H1 (cell line): ENCODE results near the gene PDE4D. TPM values are rescaled to one million over a fixed set of nuclear protein-coding genes. Genes with fewer than 3 reads are reported as not detected.

ENCODE experiments used
- BRCA1 ChIP-seq: IDR thresholded peaks from 2 replicates; pipeline ENCODE4 v1.6.1; 2012; ENCODE audit warnings: low read depth, low read length, improper control_type of control experiment
- CBX8 ChIP-seq: fragments of 300-800, 300-1000 bp; sonication (generic); IDR thresholded peaks from 2 replicates; pipeline ENCODE4 v1.7.1; 2016; ENCODE audit warnings: low read depth, low read length, borderline replicate concordance
- HDAC2 ChIP-seq, 2 experiments: fragments of 300-600 bp in 1 of 2; sonication (generic) in 1 of 2; IDR thresholded peaks; 2 replicates each; pipeline ENCODE4 v1.6.1; 2011 to 2012; ENCODE audit warnings: low read depth in 2 of 2, low read length in 2 of 2, mild to moderate bottlenecking in 2 of 2, moderate library complexity in 2 of 2, borderline replicate concordance in 1 of 2, inconsistent platforms in 1 of 2
- RFX5 ChIP-seq: IDR thresholded peaks from 2 replicates; pipeline ENCODE4 v1.6.1; 2011; ENCODE audit warnings: low read depth, low read length, improper control_type of control experiment, borderline replicate concordance
- SP2 ChIP-seq: IDR thresholded peaks from 2 replicates; pipeline ENCODE4 v1.6.1; 2012; ENCODE audit warnings: mild to moderate bottlenecking, low read length, inconsistent platforms
- SRF ChIP-seq: IDR thresholded peaks from 2 replicates; pipeline ENCODE4 v1.6.1; 2011; ENCODE audit warnings: mild to moderate bottlenecking, low read depth, low read length, moderate library complexity
- YY1 ChIP-seq: IDR thresholded peaks from 2 replicates; pipeline ENCODE4 v1.6.1; 2011; ENCODE audit warnings: low read depth, mild to moderate bottlenecking, low read length
- polyA plus RNA-seq, 7 experiments: library from polyadenylated mRNA; depleted of rRNA in 3 of 7; stranded (reverse) in 5 of 7; unstranded in 2 of 7; fragments of >200 nt in 5 of 7; fragments of 200-250 nt in 2 of 7; gene quantifications; 1 replicate in 5 of 7; 2 replicates in 1 of 7; 4 replicates in 1 of 7; pipeline versions ENCODE4 v1.2.1 to v1.2.3, GENCODE V29; 2011 to 2013; ENCODE audit warnings: missing spikeins in 2 of 7, mixed read lengths in 2 of 7
- total RNA-seq: library from RNA; stranded (reverse); fragmentation: NEBNext Ultra II Directional; extraction: Animal tissue kit (Norgen Biotek cat#: 25700); gene quantifications from 2 replicates; pipeline ENCODE4 v1.2.1, GENCODE V29; 2021

The PDE4D gene
- total and polyA plus RNA-seq, 2 of the 8 experiments (the other 6 are each of a cell fraction or from before 2014, with no cell fraction given), result 2.3 to 3.7 TPM

DNA sequence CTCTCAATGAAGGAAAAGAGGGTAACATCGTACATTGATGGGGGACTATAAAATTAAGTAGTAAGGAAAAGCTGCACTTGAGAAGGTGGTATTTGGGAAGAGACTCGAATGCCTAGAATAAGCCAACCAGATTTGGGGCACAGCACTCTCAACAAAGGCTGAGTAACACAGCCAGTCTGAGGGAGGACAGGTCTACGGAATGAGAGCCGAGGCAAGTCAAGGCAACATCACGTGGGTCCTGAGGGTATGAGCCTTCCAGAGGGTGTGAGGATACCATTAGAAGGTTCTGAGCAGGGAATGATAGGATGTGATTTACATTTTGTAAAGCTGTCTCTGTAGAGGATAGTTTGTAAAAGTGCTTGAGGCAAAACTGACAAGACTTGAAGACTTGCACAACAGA, 876.6 kb downstream of the PDE4D start (continued):
- no peak for TF ChIP-seq CBX8
- no peak for TF ChIP-seq BRCA1
- TF ChIP-seq SRF, result no peak
- TF ChIP-seq YY1, result no peak
- no peak for TF ChIP-seq HDAC2 (IDR thresholded peaks at IDR 0.05; ENCODE audit: borderline replicate concordance in 1 of 2, low read depth in 2 of 2, low read length in 2 of 2)
- TF ChIP-seq RFX5, result no peak
- no peak for TF ChIP-seq SP2
